ENCODE data around the gene PPP1R9A.

- TF ChIP-seq, protein P1, sequence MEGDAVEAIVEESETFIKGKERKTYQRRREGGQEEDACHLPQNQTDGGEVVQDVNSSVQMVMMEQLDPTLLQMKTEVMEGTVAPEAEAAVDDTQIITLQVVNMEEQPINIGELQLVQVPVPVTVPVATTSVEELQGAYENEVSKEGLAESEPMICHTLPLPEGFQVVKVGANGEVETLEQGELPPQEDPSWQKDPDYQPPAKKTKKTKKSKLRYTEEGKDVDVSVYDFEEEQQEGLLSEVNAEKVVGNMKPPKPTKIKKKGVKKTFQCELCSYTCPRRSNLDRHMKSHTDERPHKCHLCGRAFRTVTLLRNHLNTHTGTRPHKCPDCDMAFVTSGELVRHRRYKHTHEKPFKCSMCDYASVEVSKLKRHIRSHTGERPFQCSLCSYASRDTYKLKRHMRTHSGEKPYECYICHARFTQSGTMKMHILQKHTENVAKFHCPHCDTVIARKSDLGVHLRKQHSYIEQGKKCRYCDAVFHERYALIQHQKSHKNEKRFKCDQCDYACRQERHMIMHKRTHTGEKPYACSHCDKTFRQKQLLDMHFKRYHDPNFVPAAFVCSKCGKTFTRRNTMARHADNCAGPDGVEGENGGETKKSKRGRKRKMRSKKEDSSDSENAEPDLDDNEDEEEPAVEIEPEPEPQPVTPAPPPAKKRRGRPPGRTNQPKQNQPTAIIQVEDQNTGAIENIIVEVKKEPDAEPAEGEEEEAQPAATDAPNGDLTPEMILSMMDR (IDR thresholded peaks at IDR 0.05 in 4 of 5, conservative IDR thresholded peaks at IDR 0.05 in 1 of 5): no peak
- TF ChIP-seq POLR2A (IDR thresholded peaks at IDR 0.05): no peak
Observed at GRCh38 chr7:94874036-94874785, 33.2 kb upstream of the PPP1R9A start.
